H1 (cell line): Measurements from ENCODE around the gene FOXJ2.

Experiments used
- BRCA1 ChIP-seq: IDR thresholded peaks from 2 replicates; pipeline ENCODE4 v1.6.1; 2012; ENCODE audit warnings: low read depth, low read length, improper control_type of control experiment
- CEBPB ChIP-seq: IDR thresholded peaks from 2 replicates; pipeline ENCODE4 v1.6.1; 2012; ENCODE audit warnings: low read depth, low read length
- CHD2 ChIP-seq: IDR thresholded peaks from 2 replicates; pipeline ENCODE4 v1.6.1; 2012; ENCODE audit warnings: low read length, improper control_type of control experiment
- EGR1 ChIP-seq: IDR thresholded peaks from 2 replicates; pipeline ENCODE4 v1.6.1; 2011; ENCODE audit warnings: low read depth, low read length, borderline replicate concordance
- EZH2 ChIP-seq: fragments of 200-600 bp; sonication (generic); IDR thresholded peaks from 2 replicates; pipeline ENCODE4 v1.7.1; 2012; ENCODE audit warnings: low read depth, mild to moderate bottlenecking, moderate library complexity, low read length, inconsistent platforms; ENCODE audit not compliant: severe bottlenecking
- PHF8 ChIP-seq: fragments of 200-600 bp; sonication (generic); conservative IDR thresholded peaks from 2 replicates; pipeline ENCODE4 v1.7.1; 2012; ENCODE audit warnings: low read depth, mild to moderate bottlenecking, inconsistent platforms, low read length, moderate library complexity
- POLR2AphosphoS5 ChIP-seq: IDR thresholded peaks from 2 replicates; pipeline ENCODE4 v1.6.1; 2011; ENCODE audit warnings: low read depth, low read length
- RFX5 ChIP-seq: IDR thresholded peaks from 2 replicates; pipeline ENCODE4 v1.6.1; 2011; ENCODE audit warnings: low read depth, low read length, improper control_type of control experiment, borderline replicate concordance
- SIN3A ChIP-seq, 2 experiments: IDR thresholded peaks in 1 of 2; conservative IDR thresholded peaks in 1 of 2; 2 replicates each; pipeline ENCODE4 v1.6.1; 2011 to 2012; ENCODE audit warnings: low read length in 2 of 2, improper control_type of control experiment in 1 of 2, low read depth in 1 of 2, mild to moderate bottlenecking in 1 of 2
- SP1 ChIP-seq: IDR thresholded peaks from 2 replicates; pipeline ENCODE4 v1.6.1; 2011; ENCODE audit warnings: low read depth, low read length
- TCF12 ChIP-seq: IDR thresholded peaks from 2 replicates; pipeline ENCODE4 v1.6.1; 2011; ENCODE audit warnings: low read depth, mild to moderate bottlenecking, low read length
- TF ChIP-seq, protein P1 (sequence below), 3 experiments: IDR thresholded peaks; 1 replicate in 2 of 3; 2 replicates in 1 of 3; pipeline versions ENCODE4 v1.5.1 to v1.6.1; 2011; ENCODE audit warnings: low read length in 3 of 3, mild to moderate bottlenecking in 3 of 3, inconsistent platforms in 2 of 3, low read depth in 1 of 3, moderate library complexity in 1 of 3; ENCODE audit not compliant: insufficient read depth in 1 of 3; ENCODE audit errors: control extremely low read depth in 1 of 3

DNA sequence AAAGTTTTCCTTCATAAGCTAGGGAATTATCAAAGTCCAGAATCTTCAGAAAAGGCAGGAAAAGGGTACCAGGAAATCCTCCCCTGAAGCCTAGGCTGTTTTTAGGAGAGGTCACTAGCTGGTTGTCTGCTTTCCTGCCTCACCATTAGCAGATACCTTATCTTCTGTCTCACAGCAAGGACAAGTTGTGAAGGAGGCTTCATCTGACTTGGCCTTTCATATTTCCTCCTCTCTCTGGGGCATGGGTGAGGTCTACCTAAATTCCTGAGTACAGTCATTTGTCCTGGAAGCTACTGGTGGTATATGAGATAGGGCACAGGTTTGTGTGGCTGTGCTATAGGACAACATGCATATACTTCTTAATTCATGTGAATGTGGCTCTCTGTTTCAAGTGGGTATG lies 2.3 kb downstream of the FOXJ2 start:
- TF ChIP-seq SP1 = no peak
- TF ChIP-seq, protein P1, sequence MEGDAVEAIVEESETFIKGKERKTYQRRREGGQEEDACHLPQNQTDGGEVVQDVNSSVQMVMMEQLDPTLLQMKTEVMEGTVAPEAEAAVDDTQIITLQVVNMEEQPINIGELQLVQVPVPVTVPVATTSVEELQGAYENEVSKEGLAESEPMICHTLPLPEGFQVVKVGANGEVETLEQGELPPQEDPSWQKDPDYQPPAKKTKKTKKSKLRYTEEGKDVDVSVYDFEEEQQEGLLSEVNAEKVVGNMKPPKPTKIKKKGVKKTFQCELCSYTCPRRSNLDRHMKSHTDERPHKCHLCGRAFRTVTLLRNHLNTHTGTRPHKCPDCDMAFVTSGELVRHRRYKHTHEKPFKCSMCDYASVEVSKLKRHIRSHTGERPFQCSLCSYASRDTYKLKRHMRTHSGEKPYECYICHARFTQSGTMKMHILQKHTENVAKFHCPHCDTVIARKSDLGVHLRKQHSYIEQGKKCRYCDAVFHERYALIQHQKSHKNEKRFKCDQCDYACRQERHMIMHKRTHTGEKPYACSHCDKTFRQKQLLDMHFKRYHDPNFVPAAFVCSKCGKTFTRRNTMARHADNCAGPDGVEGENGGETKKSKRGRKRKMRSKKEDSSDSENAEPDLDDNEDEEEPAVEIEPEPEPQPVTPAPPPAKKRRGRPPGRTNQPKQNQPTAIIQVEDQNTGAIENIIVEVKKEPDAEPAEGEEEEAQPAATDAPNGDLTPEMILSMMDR (IDR thresholded peaks at IDR 0.05; ENCODE audit: control extremely low read depth in 1 of 3, insufficient read depth in 1 of 3, low read depth in 1 of 3, low read length in 3 of 3) = no peak
- TF ChIP-seq TCF12 = no peak
- no peak for TF ChIP-seq SIN3A (conservative IDR thresholded peaks at IDR 0.05 in 1 of 2, IDR thresholded peaks at IDR 0.05 in 1 of 2; ENCODE audit: low read depth in 1 of 2, low read length in 2 of 2)
- TF ChIP-seq PHF8 = no peak
- TF ChIP-seq EGR1 = no peak
- TF ChIP-seq CHD2 = no peak
- no peak for TF ChIP-seq POLR2AphosphoS5
- no peak for TF ChIP-seq EZH2
- TF ChIP-seq RFX5 = no peak
- TF ChIP-seq CEBPB = no peak
- TF ChIP-seq BRCA1 = no peak
